PFSK-1 (cell line): ENCODE measurements around the gene PP2D1.

Source experiments
- POLR2AphosphoS5 ChIP-seq: IDR thresholded peaks from 2 replicates; pipeline ENCODE4 v1.6.1; 2012; ENCODE audit warnings: low read depth, mild to moderate bottlenecking, control low read depth, low read length, moderate library complexity
- REST ChIP-seq, 2 experiments: IDR thresholded peaks; 2 replicates each; pipeline versions ENCODE4 v1.6.1 to v1.8.0; 2011 to 2012; ENCODE audit warnings: low read depth in 2 of 2, low read length in 2 of 2, control low read depth in 1 of 2, inconsistent platforms in 1 of 2, mild to moderate bottlenecking in 1 of 2, moderate library complexity in 1 of 2; ENCODE audit not compliant: insufficient read depth in 1 of 2
- TAF1 ChIP-seq: IDR thresholded peaks from 2 replicates; pipeline ENCODE4 v1.6.1; 2012; ENCODE audit warnings: low read length, control low read depth, borderline replicate concordance; ENCODE audit not compliant: insufficient read depth

- TF ChIP-seq POLR2AphosphoS5 (no peak), TAF1 (no peak), REST (IDR thresholded peaks at IDR 0.05; ENCODE audit: insufficient read depth in 1 of 2, low read depth in 2 of 2, low read length in 2 of 2) (no peak)
Observed at GRCh38 chr3:20043825-20044224, 31.8 kb upstream of the PP2D1 start.
